Measurements from ENCODE around the gene ADAMTS9. TPM values are rescaled to one million over a fixed set of nuclear protein-coding genes. Genes with fewer than 3 reads are reported as not detected.
A peak's percentile ranks its signal among the peaks of the same experiment; 100 is the strongest.

Gene ADAMTS9
- total and polyA plus RNA-seq, 2 of the 13 experiments (the other 11 are each of a cell fraction or from before 2014, with no cell fraction given) = 0.02 to 0.09 TPM

DNA sequence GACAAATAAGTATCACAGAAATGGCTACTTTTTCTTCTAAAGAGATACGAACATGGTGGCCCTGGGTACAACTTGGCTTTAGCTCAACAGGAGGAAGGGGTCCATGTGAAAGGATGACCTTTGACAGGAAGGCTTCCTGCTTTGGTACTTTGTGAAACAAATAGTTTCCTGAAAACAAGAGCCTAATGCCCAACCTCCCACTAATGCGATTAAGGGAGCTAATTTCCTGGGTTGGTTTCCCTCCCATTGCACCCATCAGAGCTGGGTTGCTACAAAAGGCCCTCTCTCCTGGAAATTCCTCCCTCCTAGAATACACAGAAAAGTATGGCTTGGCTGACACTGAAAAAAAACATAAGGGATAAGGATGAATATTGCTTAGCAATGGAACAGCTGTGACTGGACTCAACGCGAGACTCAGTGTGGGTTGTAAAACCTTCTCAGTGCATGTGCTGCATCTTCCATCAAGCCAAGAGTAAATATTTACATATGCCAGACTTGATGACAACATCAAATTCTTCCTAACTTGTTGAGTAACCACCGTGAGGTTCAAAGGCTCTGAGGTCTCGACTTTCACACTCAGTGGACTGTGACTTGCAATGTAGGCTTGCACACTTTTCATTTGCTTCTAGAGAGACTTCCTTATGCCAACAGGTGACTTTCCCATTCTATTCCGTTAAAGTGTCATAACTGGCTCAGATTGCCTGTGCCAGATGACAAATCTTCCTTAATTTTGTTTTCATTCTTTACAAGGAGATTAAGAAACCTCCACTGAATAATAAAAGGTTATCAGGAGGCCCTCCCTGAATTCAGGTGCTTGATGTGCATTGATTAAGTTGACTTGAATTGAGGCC lies 60.1 kb downstream of the ADAMTS9 start (continued):
- TF ChIP-seq, protein P1, sequence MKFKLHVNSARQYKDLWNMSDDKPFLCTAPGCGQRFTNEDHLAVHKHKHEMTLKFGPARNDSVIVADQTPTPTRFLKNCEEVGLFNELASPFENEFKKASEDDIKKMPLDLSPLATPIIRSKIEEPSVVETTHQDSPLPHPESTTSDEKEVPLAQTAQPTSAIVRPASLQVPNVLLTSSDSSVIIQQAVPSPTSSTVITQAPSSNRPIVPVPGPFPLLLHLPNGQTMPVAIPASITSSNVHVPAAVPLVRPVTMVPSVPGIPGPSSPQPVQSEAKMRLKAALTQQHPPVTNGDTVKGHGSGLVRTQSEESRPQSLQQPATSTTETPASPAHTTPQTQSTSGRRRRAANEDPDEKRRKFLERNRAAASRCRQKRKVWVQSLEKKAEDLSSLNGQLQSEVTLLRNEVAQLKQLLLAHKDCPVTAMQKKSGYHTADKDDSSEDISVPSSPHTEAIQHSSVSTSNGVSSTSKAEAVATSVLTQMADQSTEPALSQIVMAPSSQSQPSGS (CRISPR knock-in tag; IDR thresholded peaks at IDR 0.05) = peak; percentile 90
- TF ChIP-seq TAF1 (CRISPR knock-in tag; IDR thresholded peaks at IDR 0.05) = no peak
- TF ChIP-seq ZNF670 (CRISPR knock-in tag; IDR thresholded peaks at IDR 0.05; ENCODE audit: borderline replicate concordance) = no peak
- no peak for TF ChIP-seq FOXP1 (IDR thresholded peaks at IDR 0.05)
- TF ChIP-seq FOXP1 (CRISPR knock-in tag; IDR thresholded peaks at IDR 0.05) = peak; percentile 66; the same call in 1 of the 2 replicates
- TF ChIP-seq, protein P2, sequence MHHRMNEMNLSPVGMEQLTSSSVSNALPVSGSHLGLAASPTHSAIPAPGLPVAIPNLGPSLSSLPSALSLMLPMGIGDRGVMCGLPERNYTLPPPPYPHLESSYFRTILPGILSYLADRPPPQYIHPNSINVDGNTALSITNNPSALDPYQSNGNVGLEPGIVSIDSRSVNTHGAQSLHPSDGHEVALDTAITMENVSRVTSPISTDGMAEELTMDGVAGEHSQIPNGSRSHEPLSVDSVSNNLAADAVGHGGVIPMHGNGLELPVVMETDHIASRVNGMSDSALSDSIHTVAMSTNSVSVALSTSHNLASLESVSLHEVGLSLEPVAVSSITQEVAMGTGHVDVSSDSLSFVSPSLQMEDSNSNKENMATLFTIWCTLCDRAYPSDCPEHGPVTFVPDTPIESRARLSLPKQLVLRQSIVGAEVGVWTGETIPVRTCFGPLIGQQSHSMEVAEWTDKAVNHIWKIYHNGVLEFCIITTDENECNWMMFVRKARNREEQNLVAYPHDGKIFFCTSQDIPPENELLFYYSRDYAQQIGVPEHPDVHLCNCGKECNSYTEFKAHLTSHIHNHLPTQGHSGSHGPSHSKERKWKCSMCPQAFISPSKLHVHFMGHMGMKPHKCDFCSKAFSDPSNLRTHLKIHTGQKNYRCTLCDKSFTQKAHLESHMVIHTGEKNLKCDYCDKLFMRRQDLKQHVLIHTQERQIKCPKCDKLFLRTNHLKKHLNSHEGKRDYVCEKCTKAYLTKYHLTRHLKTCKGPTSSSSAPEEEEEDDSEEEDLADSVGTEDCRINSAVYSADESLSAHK (CRISPR knock-in tag; IDR thresholded peaks at IDR 0.05; ENCODE audit: borderline replicate concordance) = no peak
- TF ChIP-seq ZNF34 (CRISPR knock-in tag; IDR thresholded peaks at IDR 0.05; ENCODE audit: borderline replicate concordance) = no peak
- peak; percentile 44; the same call in 1 of the 2 replicates for TF ChIP-seq CBX5 (CRISPR knock-in tag; IDR thresholded peaks at IDR 0.05; ENCODE audit: borderline replicate concordance)
- TF ChIP-seq ZMYM4 (CRISPR knock-in tag; IDR thresholded peaks at IDR 0.05) = 0 out of 2 replicates have a peak, but pooled peaks have one; percentile 36
- TF ChIP-seq HOXD1 (CRISPR knock-in tag; IDR thresholded peaks at IDR 0.05) = 0 out of 2 replicates have a peak, but pooled peaks have one; percentile 36
- TF ChIP-seq JDP2 (CRISPR knock-in tag; IDR thresholded peaks at IDR 0.05; ENCODE audit: borderline replicate concordance) = no peak
- no peak for TF ChIP-seq PAWR (CRISPR knock-in tag; IDR thresholded peaks at IDR 0.05; ENCODE audit: borderline replicate concordance)
- no peak for TF ChIP-seq ELF1 (CRISPR knock-in tag; IDR thresholded peaks at IDR 0.05)
- no peak for TF ChIP-seq ZNF563 (CRISPR knock-in tag; IDR thresholded peaks at IDR 0.05)
- TF ChIP-seq, protein P3, sequence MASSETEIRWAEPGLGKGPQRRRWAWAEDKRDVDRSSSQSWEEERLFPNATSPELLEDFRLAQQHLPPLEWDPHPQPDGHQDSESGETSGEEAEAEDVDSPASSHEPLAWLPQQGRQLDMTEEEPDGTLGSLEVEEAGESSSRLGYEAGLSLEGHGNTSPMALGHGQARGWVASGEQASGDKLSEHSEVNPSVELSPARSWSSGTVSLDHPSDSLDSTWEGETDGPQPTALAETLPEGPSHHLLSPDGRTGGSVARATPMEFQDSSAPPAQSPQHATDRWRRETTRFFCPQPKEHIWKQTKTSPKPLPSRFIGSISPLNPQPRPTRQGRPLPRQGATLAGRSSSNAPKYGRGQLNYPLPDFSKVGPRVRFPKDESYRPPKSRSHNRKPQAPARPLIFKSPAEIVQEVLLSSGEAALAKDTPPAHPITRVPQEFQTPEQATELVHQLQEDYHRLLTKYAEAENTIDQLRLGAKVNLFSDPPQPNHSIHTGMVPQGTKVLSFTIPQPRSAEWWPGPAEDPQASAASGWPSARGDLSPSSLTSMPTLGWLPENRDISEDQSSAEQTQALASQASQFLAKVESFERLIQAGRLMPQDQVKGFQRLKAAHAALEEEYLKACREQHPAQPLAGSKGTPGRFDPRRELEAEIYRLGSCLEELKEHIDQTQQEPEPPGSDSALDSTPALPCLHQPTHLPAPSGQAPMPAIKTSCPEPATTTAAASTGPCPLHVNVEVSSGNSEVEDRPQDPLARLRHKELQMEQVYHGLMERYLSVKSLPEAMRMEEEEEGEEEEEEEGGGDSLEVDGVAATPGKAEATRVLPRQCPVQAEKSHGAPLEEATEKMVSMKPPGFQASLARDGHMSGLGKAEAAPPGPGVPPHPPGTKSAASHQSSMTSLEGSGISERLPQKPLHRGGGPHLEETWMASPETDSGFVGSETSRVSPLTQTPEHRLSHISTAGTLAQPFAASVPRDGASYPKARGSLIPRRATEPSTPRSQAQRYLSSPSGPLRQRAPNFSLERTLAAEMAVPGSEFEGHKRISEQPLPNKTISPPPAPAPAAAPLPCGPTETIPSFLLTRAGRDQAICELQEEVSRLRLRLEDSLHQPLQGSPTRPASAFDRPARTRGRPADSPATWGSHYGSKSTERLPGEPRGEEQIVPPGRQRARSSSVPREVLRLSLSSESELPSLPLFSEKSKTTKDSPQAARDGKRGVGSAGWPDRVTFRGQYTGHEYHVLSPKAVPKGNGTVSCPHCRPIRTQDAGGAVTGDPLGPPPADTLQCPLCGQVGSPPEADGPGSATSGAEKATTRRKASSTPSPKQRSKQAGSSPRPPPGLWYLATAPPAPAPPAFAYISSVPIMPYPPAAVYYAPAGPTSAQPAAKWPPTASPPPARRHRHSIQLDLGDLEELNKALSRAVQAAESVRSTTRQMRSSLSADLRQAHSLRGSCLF (CRISPR knock-in tag; IDR thresholded peaks at IDR 0.05; ENCODE audit: borderline replicate concordance) = no peak
- no peak for TF ChIP-seq ZNF350 (CRISPR knock-in tag; IDR thresholded peaks at IDR 0.05; ENCODE audit: borderline replicate concordance, low read depth)
- no peak for TF ChIP-seq TEAD2 (CRISPR knock-in tag; IDR thresholded peaks at IDR 0.05)
- TF ChIP-seq ZMAT3 (CRISPR knock-in tag; conservative IDR thresholded peaks at IDR 0.05) = no peak
- peak; percentile 53; the same call in 1 of the 2 replicates for TF ChIP-seq ZBTB25 (CRISPR knock-in tag; IDR thresholded peaks at IDR 0.05)
- TF ChIP-seq ATF7-NPFF (CRISPR knock-in tag; IDR thresholded peaks at IDR 0.05; ENCODE audit: low read depth) = no peak
